DMS53 (cell line): ENCODE results near the gene MICB.
A peak's percentile ranks its signal among the peaks of the same experiment; 100 is the strongest.
"Not testable (repeated sequence)": the region's sequence is repeated elsewhere in the genome, so short reads cannot be mapped to it uniquely, and the experiment has no call there.

Source experiments
- DNase-seq: peaks from one replicate; lab custom pipeline; 2025; lab: John Stamatoyannopoulos, UW

The MICB gene

GRCh38 chr6:31497531-31498476, at the start of gene MICB:
TSS of gene MICB (plus strand) at chr6:31498145. CDS start at chr6:31498194, 49 bp downstream.
- peak; percentile 96 for DNase-seq

- DNase-seq: no peak
Observed at GRCh38 chr6:31450751-31451150, 47.2 kb upstream of the MICB start.

GRCh38 chr6:31452859-31453258, 45.1 kb upstream of the MICB start:
- DNase-seq: no peak

GRCh38 chr6:31453259-31453658, 44.7 kb upstream of the MICB start:
- no peak for DNase-seq

- DNase-seq: not testable (repeated sequence)
Observed at GRCh38 chr6:31459864-31460263, 38.1 kb upstream of the MICB start.

- no peak for DNase-seq
Observed at GRCh38 chr6:31460361-31461025, 37.5 kb upstream of the MICB start.

- peak; percentile 69 for DNase-seq
Observed at GRCh38 chr6:31462026-31462963, 35.6 kb upstream of the MICB start.

GRCh38 chr6:31462964-31463870, 34.7 kb upstream of the MICB start:
- peak; percentile 96 for DNase-seq

- no peak for DNase-seq
Observed at GRCh38 chr6:31464252-31465184, 33.4 kb upstream of the MICB start.

GRCh38 chr6:31465185-31465536, 32.8 kb upstream of the MICB start:
- no peak for DNase-seq

GRCh38 chr6:31465718-31466117, 32.2 kb upstream of the MICB start:
- DNase-seq: no peak

GRCh38 chr6:31466466-31466865, 31.5 kb upstream of the MICB start:
- no peak for DNase-seq

- no peak for DNase-seq
Observed at GRCh38 chr6:31467151-31467550, 30.8 kb upstream of the MICB start.

- no peak for DNase-seq
Observed at GRCh38 chr6:31468311-31468710, 29.6 kb upstream of the MICB start.

- no peak for DNase-seq
Observed at GRCh38 chr6:31470801-31471200, 27.1 kb upstream of the MICB start.

- no peak for DNase-seq
Observed at GRCh38 chr6:31471711-31472110, 26.2 kb upstream of the MICB start.

GRCh38 chr6:31472259-31472658, 25.7 kb upstream of the MICB start:
- DNase-seq: no peak

GRCh38 chr6:31473244-31473643, 24.7 kb upstream of the MICB start:
- no peak for DNase-seq

GRCh38 chr6:31473780-31474761, 23.9 kb upstream of the MICB start:
- no peak for DNase-seq
